Stimulated activated CD4-positive, alpha-beta T cell treated with anti-CD3 and anti-CD28 coated beads, Interleukin-4, amount 100 ng/mL, for 48 hours (primary cell): Measurements from ENCODE around the gene IL25.
"Not testable (repeated sequence)": the region's sequence is repeated elsewhere in the genome, so short reads cannot be mapped to it uniquely, and the experiment has no call there.

Experiments
- DNase-seq, 2 donors: peaks; one replicate each; pipeline ENCODE4 v3.0.0-alpha.2; 2020; ENCODE audit warnings: low read depth in 2 of 2

Gene IL25

DNA sequence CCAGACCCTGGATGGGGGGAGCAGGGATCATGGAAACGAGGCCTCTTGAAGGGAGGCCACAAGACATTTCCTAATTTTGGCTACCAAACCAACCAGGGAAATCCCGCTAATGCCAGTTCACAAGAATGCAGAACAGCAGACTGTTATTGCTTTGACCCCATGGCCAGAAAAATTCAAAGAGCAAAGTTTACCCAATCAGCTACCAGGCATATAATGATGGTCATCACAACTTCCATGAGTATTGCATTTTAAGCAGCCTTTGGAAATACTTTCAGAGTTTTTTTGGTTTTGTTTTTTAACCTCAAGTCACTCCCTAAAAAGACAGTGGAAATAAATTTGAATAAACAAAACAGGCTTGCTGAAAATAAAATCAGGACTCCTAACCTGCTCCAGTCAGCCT lies at the start of gene IL25:
Gene IL25 (plus strand): TSS at position 301 of the 400 bp plus-strand sequence.
- no peak for DNase-seq

DNA sequence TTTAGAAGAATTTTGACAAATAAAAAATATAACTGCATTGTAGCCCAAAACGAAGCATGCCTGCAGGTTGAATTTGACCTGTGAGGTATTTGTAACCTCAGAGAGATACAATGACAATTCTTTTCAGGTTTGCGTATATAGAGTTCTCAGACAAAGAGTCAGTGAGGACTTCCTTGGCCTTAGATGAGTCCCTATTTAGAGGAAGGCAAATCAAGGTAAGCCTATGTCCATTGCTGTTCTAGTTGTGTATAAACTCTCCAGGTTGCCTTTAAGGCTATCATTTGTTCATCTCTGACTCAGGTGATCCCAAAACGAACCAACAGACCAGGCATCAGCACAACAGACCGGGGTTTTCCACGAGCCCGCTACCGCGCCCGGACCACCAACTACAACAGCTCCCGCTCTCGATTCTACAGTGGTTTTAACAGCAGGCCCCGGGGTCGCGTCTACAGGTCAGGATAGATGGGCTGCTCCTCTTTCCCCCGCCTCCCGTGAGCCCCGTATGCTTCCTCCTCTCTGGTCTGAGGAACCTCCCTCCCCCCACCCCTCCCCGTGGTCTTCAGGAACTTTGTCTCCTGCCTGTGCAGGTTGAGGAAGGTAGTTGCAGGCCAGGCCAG lies 48.7 kb upstream of the IL25 start:
- DNase-seq: no peak

DNA sequence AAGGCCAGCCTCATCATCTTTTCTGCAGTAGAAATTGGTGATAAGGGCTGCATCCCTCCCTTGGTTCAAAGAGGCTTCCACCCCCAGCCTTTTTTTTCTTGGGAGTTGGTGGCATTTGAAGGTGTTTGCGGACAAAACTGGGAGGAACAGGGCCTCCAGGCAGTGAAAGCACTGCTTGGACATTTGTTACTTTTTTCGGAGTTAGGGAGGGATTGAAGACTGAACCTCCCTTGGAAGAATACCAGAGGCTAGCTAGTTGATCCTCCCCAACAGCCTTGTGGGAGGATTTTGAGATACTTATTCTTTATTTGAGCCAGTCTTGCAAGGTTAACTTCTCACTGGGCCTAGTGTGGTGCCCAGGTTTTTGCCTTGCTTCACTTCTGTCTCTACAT lies 48.2 kb upstream of the IL25 start:
- no peak for DNase-seq

DNA sequence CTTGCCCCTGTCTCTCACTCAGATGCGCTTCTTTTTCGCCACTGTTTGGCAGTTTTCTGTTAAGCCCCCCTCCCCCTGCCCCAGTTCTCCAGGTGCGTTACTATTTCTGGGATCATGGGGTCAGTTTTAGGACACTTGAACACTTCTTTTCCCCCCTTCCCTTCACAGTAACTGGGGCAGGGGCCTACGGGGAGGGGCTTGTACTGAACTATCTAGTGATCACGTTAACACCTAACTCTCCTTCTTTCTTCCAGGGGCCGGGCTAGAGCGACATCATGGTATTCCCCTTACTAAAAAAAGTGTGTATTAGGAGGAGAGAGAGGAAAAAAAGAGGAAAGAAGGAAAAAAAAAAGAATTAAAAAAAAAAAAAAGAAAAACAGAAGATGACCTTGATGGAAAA lies 47.6 kb upstream of the IL25 start:
- DNase-seq: no peak

DNA sequence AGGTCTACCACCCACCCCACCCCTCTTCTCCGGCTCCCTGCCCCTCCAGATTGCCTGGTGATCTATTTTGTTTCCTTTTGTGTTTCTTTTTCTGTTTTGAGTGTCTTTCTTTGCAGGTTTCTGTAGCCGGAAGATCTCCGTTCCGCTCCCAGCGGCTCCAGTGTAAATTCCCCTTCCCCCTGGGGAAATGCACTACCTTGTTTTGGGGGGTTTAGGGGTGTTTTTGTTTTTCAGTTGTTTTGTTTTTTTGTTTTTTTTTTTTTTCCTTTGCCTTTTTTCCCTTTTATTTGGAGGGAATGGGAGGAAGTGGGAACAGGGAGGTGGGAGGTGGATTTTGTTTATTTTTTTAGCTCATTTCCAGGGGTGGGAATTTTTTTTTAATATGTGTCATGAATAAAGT lies 46.9 kb upstream of the IL25 start:
- not testable (repeated sequence) for DNase-seq

DNA sequence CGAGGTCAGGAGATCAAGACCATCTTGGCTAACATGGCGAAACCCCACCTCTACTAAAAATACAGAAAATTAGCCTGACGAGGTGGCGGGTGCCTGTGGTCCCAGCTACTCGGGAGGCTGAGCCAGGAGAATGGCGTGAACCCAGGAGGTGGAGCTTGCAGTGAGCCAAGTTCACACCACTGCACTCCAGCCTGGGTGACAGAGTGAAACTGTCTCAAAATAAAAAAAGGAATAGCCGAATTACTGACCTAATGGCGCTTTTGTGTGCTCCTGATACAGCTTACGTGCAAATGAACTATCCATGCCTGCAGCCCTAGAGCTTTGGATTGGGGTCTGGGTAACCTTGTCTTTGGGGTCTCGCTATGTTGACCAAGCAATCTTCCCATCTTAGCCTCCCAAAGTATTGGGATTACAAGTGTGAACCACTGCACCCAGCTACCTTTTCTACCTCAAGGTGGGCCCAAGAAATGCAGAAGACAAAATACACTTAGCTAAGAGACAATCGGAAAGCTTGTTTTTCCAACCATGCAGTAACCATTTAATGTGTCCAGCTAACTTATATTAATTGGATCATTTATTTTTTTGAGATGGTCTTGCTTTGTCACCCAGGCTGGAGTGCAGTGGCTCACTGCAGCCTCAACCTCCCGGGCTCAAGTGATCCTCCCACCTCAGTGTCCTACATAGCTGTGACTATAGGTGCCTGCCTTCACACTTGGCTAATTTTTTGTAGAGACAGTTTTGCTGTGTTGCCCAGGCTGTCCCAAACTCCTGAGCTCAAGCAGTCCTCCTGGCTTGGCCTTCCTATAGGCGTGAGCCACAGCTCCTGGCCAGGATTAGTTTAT lies 45.9 kb upstream of the IL25 start:
- no peak for DNase-seq

DNA sequence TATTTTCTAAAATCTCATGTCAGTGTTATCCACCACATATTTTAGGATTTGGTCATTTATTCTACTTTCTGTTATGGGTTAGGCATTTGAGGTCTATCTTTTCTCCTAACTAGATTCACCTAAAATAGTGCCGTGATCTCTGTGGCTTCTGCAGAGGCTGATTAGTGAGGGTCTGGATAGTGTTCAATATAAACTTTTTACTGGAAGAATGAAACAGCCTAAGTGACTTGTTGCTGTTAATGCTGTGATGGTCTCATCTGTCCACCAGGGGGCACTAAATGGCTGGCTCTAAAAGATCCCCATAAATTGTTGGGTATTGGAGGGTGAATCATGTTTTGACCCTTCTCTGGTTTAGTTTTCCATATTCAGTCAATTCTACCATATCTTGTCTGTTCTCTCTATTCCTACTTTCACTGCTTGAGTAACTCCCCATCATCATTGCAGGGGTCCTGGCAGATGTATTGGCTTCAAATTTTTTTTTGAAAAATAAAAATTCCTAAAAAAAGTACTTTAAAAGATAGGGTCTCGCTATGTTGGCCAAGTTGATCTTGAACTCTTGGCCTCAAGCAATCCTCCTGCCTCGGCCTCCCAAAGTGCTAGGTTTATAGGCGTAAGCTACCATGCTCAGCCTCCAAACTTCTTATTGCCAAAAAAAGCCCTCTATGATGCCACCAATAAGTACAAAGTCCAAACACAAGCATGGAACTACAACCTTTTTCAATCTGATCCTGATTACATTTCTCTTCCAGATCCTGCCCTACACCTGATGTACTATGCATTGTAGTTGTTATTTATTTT lies 44.5 kb upstream of the IL25 start:
- DNase-seq: peak; percentile 34 to 57

DNA sequence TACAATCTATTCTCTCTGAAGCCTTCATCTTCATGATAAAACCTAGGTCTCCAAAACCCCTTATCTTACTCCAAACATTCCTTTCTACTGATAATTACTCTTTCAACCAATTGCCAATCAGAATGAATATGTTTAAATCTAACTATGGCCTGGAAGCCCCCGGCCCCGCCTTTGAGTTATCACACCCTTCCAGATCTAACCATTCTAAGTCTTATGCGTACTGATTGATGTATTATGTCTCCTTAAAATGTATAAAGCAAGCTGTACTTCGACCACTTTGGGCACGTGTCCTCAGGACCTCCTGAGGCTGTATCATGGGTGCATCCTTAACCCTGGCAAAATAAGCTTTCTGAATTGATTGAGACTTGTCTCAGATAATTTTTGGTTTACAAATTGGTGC lies 37.0 kb upstream of the IL25 start:
- DNase-seq: no peak

DNA sequence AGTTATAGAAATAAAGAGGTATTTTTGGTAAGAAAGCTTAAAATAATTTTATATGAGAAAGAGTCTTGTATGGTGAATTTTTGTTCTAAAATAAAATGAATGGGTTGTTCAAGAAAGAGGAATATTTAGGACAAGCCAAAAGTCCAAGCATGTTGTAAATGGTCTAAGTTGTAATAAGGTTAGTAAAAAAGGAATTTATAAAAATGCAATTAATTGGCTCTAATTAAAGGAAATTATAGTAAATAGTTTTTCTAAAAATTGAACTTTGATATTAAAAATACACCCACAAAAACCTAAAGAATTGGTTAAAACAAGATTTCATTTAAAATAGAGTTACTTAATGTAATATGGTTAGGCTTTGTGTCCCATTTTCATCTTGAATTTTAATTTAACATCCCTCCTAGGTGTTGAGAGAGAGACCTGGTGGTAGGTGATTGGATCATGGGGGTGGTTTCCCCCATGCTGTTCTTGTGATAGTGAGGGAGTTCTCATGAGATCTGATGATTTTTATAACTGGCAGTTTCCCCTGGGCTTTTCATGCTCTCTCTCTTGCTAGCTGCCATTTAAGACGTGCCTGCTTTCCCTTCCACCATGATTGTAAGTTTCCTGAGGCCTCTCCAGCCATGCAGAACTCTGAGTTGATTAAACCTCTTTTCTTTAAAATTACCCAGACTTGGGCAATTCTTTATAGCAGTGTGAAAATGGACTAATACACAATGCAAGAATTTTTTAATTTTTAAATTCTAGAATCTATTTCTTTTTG lies 32.9 kb upstream of the IL25 start:
- DNase-seq: no peak

DNA sequence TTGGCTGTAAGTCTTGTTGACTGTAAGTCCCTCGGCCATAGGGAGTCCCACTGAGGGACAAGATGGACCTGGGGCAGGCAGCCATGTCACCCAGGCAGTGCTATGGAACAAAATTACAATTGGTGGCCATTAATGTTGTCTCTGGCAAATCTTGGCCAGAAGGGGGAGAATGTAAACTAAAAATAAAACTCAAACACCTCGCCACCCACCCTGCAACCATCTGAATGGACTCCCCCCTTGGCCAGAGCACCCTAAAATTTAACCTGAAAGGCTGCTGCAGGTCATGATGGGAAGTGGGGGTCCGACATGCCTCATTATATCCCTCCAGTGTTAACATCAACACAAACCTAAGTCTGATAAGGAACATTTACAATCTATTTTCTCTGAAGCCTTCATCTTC lies 28.1 kb upstream of the IL25 start:
- DNase-seq: no peak

DNA sequence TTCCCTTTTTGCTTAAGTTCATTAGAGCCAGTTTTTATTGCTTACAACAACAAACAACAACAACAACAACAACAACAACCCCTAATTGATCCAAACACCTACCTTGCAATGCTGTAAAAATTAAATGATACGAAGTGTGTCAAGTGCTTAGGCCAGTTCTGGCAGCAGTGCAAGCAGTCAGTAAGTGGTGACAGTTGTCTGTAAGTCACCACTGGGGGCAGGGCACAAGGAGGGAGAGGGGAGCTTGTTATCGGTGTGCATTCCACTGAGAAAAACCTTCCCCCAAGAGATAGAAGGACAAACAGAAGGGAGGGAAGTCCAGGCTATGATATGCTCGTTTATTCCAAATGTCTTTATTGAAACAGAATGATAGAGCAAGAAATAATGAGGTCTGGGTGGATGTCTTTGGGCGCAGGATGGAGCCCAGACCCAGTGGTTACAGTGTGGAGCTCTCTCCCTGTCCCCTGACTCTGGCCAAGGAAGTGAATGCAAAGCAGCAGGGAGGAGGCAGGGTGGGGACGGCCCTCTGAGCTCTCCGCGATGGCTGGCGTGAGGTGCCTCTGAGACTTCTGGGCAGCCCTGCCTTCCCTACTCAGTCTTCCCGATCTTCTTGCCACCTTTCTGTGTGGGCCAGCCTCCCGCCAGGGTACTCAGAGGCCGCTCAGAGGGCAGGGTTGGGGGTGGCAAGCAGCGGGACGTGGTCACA lies 26.5 kb upstream of the IL25 start:
- DNase-seq: no peak

DNA sequence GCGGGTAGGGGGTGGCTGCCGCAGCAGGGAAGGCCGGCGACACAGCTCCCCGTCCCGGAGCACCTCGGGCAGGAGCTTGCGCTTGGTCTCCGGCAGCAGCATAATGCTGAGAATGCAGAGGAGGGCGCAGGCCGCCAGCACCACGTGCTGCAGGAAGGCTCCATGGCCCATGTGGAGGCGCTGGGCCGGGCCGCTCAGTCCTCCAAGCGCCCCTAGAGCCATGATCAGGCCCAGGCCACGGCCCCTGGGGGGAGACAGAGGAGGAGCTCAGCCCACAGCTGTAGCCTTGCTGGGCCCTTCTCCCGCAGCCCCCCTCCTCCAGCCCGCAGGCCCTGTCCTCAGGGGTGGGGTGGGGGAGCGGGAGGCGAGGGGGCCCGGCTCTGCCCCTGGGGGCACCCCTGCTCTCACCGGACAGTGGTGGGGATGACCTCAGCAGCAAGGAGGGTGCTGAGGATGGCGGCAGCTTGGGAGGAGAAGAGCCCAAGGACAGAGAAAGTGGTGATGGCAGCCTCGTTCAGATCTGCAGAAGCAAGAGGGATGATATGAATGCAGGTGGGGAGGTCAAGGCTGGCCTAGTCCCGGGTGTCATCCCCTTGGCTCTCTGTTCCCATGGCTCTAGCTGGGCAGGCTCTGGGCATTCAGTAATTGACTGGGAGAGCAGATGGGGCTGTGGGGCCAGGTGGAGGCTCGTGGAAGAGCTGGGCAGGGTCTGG lies 25.8 kb upstream of the IL25 start:
- no peak for DNase-seq

DNA sequence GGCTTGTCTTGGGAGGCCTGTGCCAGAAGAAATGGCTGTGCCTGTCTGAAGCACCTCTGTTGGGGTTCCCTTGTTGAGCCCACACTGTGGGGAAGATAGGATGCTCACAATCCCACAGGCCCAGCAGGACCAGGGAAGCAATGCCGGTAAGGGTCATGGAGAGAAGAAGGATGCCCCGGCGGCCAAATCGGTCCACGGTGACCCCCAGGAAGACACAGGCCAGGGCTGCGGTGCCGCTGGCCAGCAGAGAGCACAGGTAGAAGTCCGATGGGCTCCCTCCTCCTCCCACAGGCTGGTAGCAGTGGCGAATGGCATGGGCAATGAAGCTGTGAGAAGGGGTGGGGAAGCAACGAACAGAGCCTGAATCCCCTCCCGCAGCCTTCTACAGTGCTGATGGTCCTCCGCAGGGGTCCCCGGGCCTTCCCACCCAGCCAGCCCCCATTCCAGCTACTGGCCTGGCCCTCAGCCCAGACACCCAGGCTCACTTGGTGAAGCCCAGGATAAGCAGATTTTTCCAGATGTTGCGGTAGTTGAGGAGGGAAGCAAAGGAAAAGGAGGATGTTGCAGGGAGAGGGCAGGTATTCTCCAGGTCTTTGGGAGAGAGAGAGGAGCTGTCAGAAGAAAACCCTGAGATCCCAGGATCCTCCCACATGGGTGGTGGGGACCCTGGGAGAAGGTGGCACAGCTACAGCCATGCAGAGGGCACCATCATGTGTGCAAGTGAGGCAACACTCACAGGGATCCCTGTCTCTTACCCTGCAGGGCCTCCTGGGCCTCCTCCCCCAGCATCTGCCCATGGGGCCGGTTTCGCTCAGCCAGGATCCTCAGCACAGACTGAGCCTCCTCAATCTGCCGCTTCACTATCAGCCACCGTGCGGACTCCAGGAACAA lies 25.0 kb upstream of the IL25 start:
- DNase-seq: no peak

DNA sequence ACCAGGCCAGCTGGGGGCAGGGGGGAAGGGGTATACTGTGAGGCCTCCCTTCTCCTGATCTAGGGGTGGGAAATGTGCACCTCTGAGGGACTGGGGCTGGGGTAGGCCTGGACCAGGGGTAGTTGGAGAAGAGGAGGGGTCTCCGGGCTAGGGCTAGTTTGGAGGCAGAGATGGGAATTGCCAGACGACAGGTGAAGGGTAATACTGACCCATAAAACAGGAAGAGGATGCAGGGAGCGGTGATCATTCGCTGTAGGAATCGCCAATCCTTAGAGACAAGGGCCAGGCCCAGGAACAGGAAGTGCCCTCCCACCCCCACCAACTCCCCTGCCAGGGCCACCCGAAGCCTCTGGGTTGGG lies 24.3 kb upstream of the IL25 start:
- no peak for DNase-seq

DNA sequence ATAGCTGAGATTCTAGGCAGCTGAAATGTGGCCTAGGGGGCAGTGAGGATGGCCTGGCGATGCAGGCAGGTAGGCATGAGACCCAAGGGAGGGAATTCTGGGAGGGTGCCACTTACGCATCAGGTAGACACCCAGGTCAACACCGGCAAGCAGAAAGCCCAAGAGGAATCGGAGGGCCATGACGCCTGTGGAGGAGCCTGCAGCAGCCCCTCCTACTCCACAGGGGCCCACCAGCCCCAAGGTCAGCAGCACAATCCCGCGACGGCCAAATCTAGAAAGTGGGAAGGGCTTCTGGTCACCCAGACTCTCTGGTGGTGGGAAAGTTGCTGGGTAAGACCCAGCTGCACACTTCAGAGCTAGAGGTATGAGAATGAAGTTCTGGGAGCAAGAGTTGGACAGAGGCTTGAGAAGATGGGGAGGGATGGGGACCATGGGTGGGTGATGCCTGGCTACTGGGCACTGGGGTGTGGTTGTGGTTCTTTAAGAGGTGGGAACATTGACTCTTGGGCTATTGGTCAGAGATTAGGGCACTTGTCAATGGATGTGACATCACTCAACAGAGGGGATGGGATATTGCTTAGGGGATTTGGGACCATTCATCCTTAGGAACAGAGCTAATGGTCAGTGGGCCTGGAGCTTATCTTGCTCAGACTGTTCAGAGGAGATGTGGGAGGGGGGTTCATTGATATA lies 23.3 kb upstream of the IL25 start:
- DNase-seq: no peak

DNA sequence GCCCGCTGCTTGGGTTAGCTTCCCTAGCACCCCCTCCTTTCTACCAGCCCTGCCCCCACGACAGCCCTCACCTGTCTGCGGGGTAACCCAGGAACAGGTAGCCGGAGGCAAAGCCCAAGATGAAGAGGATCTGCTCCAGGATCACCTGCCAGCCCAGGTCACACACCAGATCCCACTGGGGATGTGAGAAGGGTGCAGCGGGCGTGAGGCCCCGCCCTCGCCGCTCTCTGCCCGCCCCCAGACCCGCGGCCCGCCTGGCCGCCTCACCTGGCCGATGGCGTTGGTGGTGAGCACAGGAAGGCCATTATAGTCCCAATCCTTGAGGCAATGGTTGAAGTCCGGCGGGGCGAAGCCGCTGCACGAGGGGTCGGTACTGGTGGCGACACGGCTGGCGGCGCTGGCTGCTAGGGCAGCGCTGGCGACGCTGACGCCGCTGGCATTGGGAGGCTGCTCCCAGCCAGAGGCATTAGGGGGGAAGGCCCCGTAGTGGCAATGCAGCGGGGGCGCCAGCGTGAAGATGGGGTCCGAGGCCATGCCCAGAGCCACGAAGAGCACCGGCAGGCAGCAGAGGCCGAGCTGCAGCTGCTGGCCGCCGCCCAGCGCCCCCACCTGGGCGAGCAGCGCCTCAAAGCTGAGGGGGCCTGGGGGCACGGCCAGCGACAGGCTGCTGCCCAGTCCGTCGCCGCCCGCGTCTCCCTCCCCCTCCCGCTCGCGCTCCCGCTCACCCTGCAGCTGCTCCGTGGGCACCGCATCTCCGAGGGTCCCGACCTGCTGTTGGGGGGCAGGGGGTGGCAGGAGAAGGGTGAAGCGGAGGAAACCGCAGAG lies 20.7 kb upstream of the IL25 start:
- DNase-seq: no peak

DNA sequence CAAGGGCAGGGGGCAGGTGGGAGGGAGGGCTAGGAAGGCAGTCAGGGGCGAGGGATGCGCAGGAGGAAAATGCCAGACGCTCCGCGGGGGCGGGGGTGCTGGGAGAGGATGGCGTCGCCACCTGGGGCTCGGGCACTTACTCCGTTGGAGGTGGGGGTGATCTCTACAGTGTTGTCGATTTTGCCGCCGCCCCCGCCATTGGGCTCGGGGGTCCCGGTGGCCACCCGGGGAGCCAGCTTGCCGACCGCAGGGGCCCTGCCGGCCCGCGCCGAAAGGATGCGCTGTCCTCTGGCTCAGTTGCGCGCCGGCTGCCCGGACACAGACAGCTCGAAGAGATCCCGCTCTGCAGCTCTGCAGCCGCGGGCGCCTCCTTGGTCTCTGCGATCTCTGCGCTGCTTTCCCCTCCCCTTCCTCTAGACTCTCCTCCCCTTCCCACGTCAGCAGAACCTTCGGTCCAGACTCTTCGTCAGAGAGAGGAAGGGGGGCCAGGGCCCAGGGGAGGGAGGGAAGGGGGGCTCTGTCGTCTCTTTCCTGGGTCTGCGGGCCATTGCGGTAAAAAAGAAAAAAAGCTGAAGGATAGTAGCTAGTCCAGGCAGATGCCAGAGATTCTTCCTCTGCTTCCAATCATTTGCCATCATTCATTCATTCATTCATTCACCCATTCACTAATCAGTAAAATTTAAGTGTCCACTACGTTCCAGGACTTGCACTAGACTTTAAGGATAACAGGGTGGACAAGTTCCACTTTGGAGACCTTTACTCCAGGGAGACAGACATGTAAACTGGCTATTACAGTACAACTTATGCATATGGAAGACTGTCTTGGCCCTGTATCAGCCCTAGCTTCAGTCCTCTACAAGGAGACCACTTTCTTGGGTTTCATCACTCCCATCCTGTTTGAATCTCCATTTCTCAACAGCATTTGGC lies 19.8 kb upstream of the IL25 start, which contains the start of gene SLC22A17:
Gene SLC22A17 (minus strand): TSS at position 382 of the 927 bp plus-strand sequence.
- DNase-seq: peak; percentile 39 to 46
